Measurements from ENCODE around the gene RNF145. TPM values are rescaled to one million over a fixed set of nuclear protein-coding genes. Genes with fewer than 3 reads are reported as not detected.

Gene RNF145
- total RNA-seq, 1 donor from 2014 or later, result 221 TPM

DNA sequence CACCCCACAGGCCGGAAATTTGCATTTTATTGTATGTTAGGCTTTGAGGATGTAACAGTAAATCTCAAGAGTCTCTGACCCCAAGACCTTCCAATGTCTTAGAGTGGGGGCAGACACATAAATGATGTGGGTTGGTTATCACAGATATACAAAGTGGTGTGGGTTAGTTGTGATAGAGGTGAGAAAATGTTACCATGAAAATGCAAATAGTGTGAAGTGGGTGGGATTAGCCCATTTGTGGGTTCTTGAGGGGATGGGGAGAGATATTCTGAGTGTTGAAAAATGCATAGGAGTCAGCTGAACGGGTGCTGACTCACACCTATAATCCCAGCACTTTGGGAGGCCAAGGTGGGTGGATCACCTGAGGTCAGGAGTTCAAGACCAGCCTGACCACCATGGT, 7.9 kb upstream of the RNF145 start:
- DNase-seq (no peak), ATAC-seq (no peak)
- TF ChIP-seq, protein P1, sequence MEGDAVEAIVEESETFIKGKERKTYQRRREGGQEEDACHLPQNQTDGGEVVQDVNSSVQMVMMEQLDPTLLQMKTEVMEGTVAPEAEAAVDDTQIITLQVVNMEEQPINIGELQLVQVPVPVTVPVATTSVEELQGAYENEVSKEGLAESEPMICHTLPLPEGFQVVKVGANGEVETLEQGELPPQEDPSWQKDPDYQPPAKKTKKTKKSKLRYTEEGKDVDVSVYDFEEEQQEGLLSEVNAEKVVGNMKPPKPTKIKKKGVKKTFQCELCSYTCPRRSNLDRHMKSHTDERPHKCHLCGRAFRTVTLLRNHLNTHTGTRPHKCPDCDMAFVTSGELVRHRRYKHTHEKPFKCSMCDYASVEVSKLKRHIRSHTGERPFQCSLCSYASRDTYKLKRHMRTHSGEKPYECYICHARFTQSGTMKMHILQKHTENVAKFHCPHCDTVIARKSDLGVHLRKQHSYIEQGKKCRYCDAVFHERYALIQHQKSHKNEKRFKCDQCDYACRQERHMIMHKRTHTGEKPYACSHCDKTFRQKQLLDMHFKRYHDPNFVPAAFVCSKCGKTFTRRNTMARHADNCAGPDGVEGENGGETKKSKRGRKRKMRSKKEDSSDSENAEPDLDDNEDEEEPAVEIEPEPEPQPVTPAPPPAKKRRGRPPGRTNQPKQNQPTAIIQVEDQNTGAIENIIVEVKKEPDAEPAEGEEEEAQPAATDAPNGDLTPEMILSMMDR (IDR thresholded peaks at IDR 0.05), result no peak
- intact Hi-C loops (cut with DNase I), result loop anchor here (10.0 kb wide), 1 partner anchor 48 kb away; the partner anchor contains the start of gene UBLCP1
- Histone ChIP-seq H3K9me3 (no peaks in the 10 kb centered on the region), H3K27ac (no peak overlapping the region), H3K4me3 (no peak overlapping the region), H3K4me1 (no peaks in the 10 kb centered on the region), H3K27me3 (ENCODE audit: low read depth) (no peaks in the 10 kb centered on the region), H3K36me3 (no peaks in the 10 kb centered on the region)

DNA sequence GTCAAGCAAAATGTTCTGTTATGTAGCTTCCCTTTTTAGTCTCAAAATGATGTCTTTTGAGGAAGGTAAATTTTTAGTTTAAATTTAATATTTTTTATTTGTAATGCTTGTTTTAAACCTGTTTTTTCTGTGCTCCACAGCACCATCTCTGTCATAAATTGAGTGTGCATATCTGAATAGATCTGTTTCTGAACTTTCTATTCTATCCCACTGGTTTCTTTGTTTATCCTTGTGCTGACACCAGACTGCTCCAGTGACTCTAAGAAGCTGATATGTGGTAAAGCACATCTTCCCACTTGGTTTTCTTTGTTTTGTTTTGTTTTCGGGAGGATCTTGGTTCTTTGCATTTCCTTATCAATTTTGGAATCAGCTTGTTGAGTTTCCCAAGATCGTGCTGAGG, 7.1 kb upstream of the RNF145 start:
- Histone ChIP-seq H3K27ac (no peak overlapping the region), H3K4me3 (no peak overlapping the region), H3K9me3 (no peaks in the 10 kb centered on the region), H3K27me3 (ENCODE audit: low read depth) (no peaks in the 10 kb centered on the region), H3K4me1 (peaks cover under 1% of the 10 kb centered on the region), H3K36me3 (no peaks in the 10 kb centered on the region)
- intact Hi-C loops (cut with DNase I), result loop anchor here (10.0 kb wide), 1 partner anchor 48 kb away; the partner anchor contains the start of gene UBLCP1
- TF ChIP-seq, protein P1 (IDR thresholded peaks at IDR 0.05), result no peak
- ATAC-seq (no peak), DNase-seq (no peak)

DNA sequence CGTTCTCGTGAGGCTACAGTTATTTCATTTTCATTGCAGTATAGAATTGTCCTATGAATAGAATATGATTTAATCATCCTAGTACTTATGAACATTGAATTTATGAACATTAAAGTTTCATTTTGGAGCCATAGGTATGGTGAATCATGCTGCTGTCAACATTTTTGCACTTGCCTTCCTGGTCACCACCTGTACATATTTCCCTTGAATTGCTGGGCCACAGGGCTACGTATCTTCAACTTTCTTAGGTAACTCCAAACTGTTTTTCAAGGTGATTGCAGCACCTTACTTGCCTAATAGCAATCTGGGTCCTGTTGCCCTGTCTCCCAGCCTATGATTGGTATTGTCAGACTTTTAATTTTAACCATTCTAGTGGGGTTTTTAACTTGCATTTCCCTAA, 6.5 kb upstream of the RNF145 start:
- TF ChIP-seq, protein P1 (IDR thresholded peaks at IDR 0.05), result no peak
- peaks cover 7% of the 10 kb centered on the region for H3K4me1 ChIP-seq
- no peaks in the 10 kb centered on the region for H3K27me3 ChIP-seq (ENCODE audit: low read depth)
- no peak for DNase-seq
- H3K27ac ChIP-seq, result peak overlapping the region; percentile 14
- no peaks in the 10 kb centered on the region for H3K36me3 ChIP-seq
- peak in 1 of 2 donors; percentile 15 for ATAC-seq
- H3K9me3 ChIP-seq, result no peaks in the 10 kb centered on the region
- no peak overlapping the region for H3K4me3 ChIP-seq
- intact Hi-C loops (cut with DNase I), result loop anchor here (10.0 kb wide), 1 partner anchor 49 kb away; the partner anchor contains the start of gene UBLCP1

GRCh38 chr5:159214486-159215271, 5.3 kb upstream of the RNF145 start:
- Histone ChIP-seq H3K36me3 (no peaks in the 10 kb centered on the region), H3K4me1 (peaks cover 19% of the 10 kb centered on the region), H3K9me3 (no peaks in the 10 kb centered on the region), H3K27me3 (ENCODE audit: low read depth) (no peaks in the 10 kb centered on the region), H3K27ac (no peak overlapping the region), H3K4me3 (no peak overlapping the region)
- intact Hi-C loops (cut with DNase I), result loop anchor here (10.0 kb wide), 1 partner anchor 50 kb away; the partner anchor contains the start of gene UBLCP1
- DNase-seq (no peak), ATAC-seq (no peak)
- TF ChIP-seq, protein P1 (IDR thresholded peaks at IDR 0.05), result no peak

DNA sequence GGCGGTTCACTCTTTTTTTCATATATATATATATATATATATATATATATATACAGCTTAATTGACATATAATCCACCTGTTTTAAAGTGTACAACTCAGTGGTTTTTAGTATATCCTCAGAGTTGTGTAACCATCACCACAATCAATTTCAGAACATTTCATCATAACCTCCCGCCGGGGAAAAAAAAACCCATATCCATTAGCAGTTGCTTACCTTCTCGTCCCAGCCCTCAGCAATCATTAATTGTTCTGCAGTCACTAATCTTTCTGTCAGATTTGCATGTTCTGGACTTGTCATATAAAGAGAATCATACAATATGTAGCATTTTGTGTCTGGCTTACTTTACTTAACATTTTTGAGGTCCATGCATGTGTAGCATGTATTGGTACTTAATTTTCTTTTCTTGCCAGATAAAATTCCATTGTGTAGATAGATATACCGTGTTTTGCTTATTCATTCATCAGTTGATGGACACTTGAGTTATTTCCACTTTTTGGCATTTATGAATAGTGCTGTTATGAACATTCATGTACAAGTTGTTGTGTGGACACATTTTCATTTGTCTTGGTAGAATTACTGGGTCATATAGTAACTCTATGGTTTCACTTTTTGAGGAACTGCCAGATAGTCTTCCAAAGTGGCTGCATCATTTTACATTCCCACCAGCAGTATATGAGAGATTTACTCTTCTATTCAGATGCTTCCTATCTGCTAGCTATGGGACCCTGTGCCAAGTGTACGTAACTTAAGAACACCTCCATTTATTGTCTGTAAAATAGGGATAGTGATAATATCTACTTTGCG, 3.5 kb upstream of the RNF145 start:
- Histone ChIP-seq H3K27ac (peak overlapping the region; percentile 26), H3K36me3 (no peaks in the 10 kb centered on the region), H3K4me1 (peaks cover 19% of the 10 kb centered on the region), H3K9me3 (no peaks in the 10 kb centered on the region), H3K4me3 (no peak overlapping the region), H3K27me3 (ENCODE audit: low read depth) (no peaks in the 10 kb centered on the region)
- TF ChIP-seq, protein P1 (IDR thresholded peaks at IDR 0.05), result no peak
- intact Hi-C loops (cut with DNase I), result loop anchor here (10.0 kb wide), 1 partner anchor 52 kb away; the partner anchor contains the start of gene UBLCP1
- DNase-seq (no peak), ATAC-seq (no peak)
